SU-DHL-6 (cell line): ENCODE measurements around the gene IL36B.

Experiments
- H2AFZ ChIP-seq: fragments of 200-600 bp; sonication (generic); 2 replicates; pipeline ENCODE4 v1.6.1; 2014; ENCODE audit warnings: low read depth, mild to moderate bottlenecking, moderate library complexity, mixed read lengths, antibody characterized with exemption, low read length; ENCODE audit not compliant: severe bottlenecking
- H3F3A ChIP-seq: fragments of 200-600 bp; shearing (Covaris generic); 2 replicates; pipeline ENCODE4 v1.6.0; 2016; ENCODE audit warnings: antibody characterized with exemption, mild to moderate bottlenecking; ENCODE audit not compliant: insufficient read depth
- H3K27ac ChIP-seq: fragments of 200-600 bp; sonication (generic); 2 replicates; pipeline ENCODE4 v1.5.1; 2016; ENCODE audit warnings: low read depth, mild to moderate bottlenecking, low read length, moderate library complexity, mixed read lengths
- H3K27me3 ChIP-seq: fragments of 200-600 bp; sonication (generic), shearing (Covaris generic); 2 replicates; pipeline ENCODE4 v1.6.0; 2014; ENCODE audit warnings: mild to moderate bottlenecking, low read length
- H3K36me3 ChIP-seq: fragments of 200-600 bp; sonication (generic); 2 replicates; pipeline ENCODE4 v1.6.1; 2014; ENCODE audit warnings: mild to moderate bottlenecking, low read length, mixed read lengths
- H3K4me2 ChIP-seq: fragments of 300-600, 200-600 bp; shearing (Covaris generic), sonication (generic); 2 replicates; pipeline ENCODE4 v1.6.0; 2014; ENCODE audit warnings: low read length, low read depth, mild to moderate bottlenecking; ENCODE audit not compliant: poor library complexity, severe bottlenecking
- H3K4me3 ChIP-seq: fragments of 200-600 bp; sonication (generic); 2 replicates; pipeline ENCODE4 v1.5.1; 2014; ENCODE audit warnings: antibody characterized with exemption, low read length, mild to moderate bottlenecking, mixed read lengths; ENCODE audit not compliant: insufficient read depth, poor library complexity, severe bottlenecking
- H3K79me2 ChIP-seq: fragments of 200-600 bp; sonication (generic); 2 replicates; pipeline ENCODE4 v1.6.1; 2014; ENCODE audit warnings: mild to moderate bottlenecking, low read length, moderate library complexity; ENCODE audit not compliant: insufficient read depth
- H3K9ac ChIP-seq: fragments of 200-600 bp; sonication (generic); 2 replicates; pipeline ENCODE4 v1.7.0; 2014; ENCODE audit warnings: mild to moderate bottlenecking, low read length
- H3K9me2 ChIP-seq: fragments of 200-600 bp; sonication (generic); replicated peaks from 2 replicates; pipeline ENCODE4 v1.6.1; 2014; ENCODE audit warnings: low read length; ENCODE audit not compliant: insufficient read depth
- H3K9me3 ChIP-seq: fragments of 200-600 bp; sonication (generic); 2 replicates; pipeline ENCODE4 v1.6.1; 2014; ENCODE audit warnings: low read length, mixed read lengths; ENCODE audit not compliant: insufficient read depth
- H4K20me1 ChIP-seq: fragments of 200-600 bp; sonication (generic); 2 replicates; pipeline ENCODE4 v1.6.1; 2014; ENCODE audit warnings: low read depth, mild to moderate bottlenecking, antibody characterized with exemption, low read length, moderate library complexity, mixed read lengths
- CTCF ChIP-seq: fragments of 200-600 bp; sonication (generic); IDR thresholded peaks from one replicate; pipeline ENCODE4 v1.5.1; 2017; ENCODE audit warnings: antibody characterized with exemption, mild to moderate bottlenecking, low read length, moderate library complexity; ENCODE audit not compliant: insufficient read depth, poor library complexity, severe bottlenecking
- EZH2phosphoT487 ChIP-seq: fragments of 200-600 bp; sonication (generic), shearing (Covaris generic); conservative IDR thresholded peaks from 2 replicates; pipeline ENCODE4 v1.6.1; 2018; ENCODE audit warnings: mild to moderate bottlenecking, antibody characterized with exemption, low read length, moderate library complexity, mixed read lengths

The IL36B gene

GRCh38 chr2:113079131-113079530 lies 26.5 kb upstream of the IL36B start:
- no peaks in the 10 kb centered on the region for H3K27me3 ChIP-seq
- H3K4me3 ChIP-seq, result no peak overlapping the region
- no peak overlapping the region for H3K9ac ChIP-seq
- no peaks in the 10 kb centered on the region for H3K79me2 ChIP-seq
- no peaks in the 10 kb centered on the region for H3K9me3 ChIP-seq
- no peak for TF ChIP-seq CTCF
- no peak for TF ChIP-seq EZH2phosphoT487
- H3F3A ChIP-seq, result no peaks in the 10 kb centered on the region
- H2AFZ ChIP-seq, result no peak overlapping the region
- H3K36me3 ChIP-seq, result no peaks in the 10 kb centered on the region
- no peaks in the 10 kb centered on the region for H3K9me2 ChIP-seq
- H4K20me1 ChIP-seq, result no peaks in the 10 kb centered on the region
- no peak overlapping the region for H3K4me2 ChIP-seq
- H3K27ac ChIP-seq, result no peak overlapping the region

- no peak overlapping the region for H3K9ac ChIP-seq
- no peaks in the 10 kb centered on the region for H3K27me3 ChIP-seq
- no peaks in the 10 kb centered on the region for H3F3A ChIP-seq
- H3K27ac ChIP-seq, result no peak overlapping the region
- H2AFZ ChIP-seq, result no peak overlapping the region
- H3K9me2 ChIP-seq, result no peaks in the 10 kb centered on the region
- no peaks in the 10 kb centered on the region for H3K36me3 ChIP-seq
- H3K9me3 ChIP-seq, result no peaks in the 10 kb centered on the region
- no peaks in the 10 kb centered on the region for H4K20me1 ChIP-seq
- no peaks in the 10 kb centered on the region for H3K79me2 ChIP-seq
- H3K4me3 ChIP-seq, result no peak overlapping the region
- TF ChIP-seq EZH2phosphoT487, result no peak
- no peak for TF ChIP-seq CTCF
- no peak overlapping the region for H3K4me2 ChIP-seq
Observed at GRCh38 chr2:113078350-113078839, 25.7 kb upstream of the IL36B start.

DNA sequence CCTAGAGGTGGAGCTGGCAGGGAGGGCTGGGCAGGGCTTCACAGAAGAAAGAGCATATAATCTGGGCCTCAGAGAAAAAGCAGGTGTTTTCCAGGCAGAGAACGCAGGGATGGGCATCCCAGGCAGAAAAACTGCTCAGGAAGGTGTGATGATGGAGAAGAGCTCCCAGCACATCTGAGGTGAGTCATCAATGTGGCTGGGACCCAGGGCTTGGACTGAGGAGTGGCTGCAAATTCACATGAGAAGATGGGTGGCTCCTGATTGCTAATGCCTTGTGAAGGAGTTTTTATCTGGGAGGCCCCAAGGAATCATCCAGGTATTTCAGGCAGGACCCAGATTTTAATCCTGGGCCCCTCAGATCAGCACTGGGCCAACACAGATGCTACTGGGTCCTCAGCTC lies 25.3 kb upstream of the IL36B start:
- Histone ChIP-seq H3K27ac (no peak overlapping the region), H2AFZ (no peak overlapping the region), H3K9me2 (no peaks in the 10 kb centered on the region), H3K9me3 (no peaks in the 10 kb centered on the region), H3K79me2 (no peaks in the 10 kb centered on the region), H3K27me3 (no peaks in the 10 kb centered on the region), H4K20me1 (no peaks in the 10 kb centered on the region), H3F3A (no peaks in the 10 kb centered on the region), H3K4me3 (no peak overlapping the region), H3K9ac (no peak overlapping the region), H3K4me2 (no peak overlapping the region), H3K36me3 (no peaks in the 10 kb centered on the region)
- no peak for TF ChIP-seq EZH2phosphoT487
- no peak for TF ChIP-seq CTCF
